Measurements from ENCODE around the gene ULK4. TPM values are rescaled to one million over a fixed set of nuclear protein-coding genes. Genes with fewer than 3 reads are reported as not detected.

The ULK4 gene
- total RNA-seq, 1 experiment from 2014 or later, result 14.3 TPM

DNA sequence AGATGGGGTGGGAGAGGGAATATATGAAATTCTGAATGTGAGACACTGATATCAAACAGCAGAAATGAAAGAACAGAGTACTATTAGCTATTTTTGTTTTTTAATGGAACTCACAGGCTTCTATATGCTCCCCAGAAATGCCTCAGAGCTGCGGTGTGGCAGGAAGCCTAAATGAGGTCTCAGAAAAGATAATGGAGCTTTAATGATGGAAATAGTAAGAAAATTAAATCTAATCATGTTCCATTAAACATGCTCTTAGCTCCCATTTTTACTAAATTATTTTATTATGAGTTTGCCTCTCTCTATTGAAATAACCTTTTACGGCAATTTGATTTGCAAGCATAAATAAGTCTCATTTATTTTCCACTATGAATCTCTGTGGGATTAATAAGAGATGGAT lies 378.9 kb downstream of the ULK4 start:
- CTCF ChIA-PET, result no interaction called here
- POLR2A ChIA-PET, result no interaction called here
- Histone ChIP-seq H3K9me3 (ENCODE audit: control insufficient read depth, insufficient read depth, low read depth, low read length) (no peaks in the 10 kb centered on the region), H3K27me3 (ENCODE audit: control insufficient read depth, insufficient read depth, low read length) (no peaks in the 10 kb centered on the region), H3K4me3 (ENCODE audit: low read depth in 2 of 2, low read length in 2 of 2) (no peak overlapping the region), H3K4me1 (ENCODE audit: control insufficient read depth, insufficient read depth, low read length) (no peaks in the 10 kb centered on the region), H3K27ac (ENCODE audit: low read length) (no peak overlapping the region), H3K36me3 (ENCODE audit: control insufficient read depth, insufficient read depth, low read length) (no peaks in the 10 kb centered on the region)
- TF ChIP-seq, protein P1, sequence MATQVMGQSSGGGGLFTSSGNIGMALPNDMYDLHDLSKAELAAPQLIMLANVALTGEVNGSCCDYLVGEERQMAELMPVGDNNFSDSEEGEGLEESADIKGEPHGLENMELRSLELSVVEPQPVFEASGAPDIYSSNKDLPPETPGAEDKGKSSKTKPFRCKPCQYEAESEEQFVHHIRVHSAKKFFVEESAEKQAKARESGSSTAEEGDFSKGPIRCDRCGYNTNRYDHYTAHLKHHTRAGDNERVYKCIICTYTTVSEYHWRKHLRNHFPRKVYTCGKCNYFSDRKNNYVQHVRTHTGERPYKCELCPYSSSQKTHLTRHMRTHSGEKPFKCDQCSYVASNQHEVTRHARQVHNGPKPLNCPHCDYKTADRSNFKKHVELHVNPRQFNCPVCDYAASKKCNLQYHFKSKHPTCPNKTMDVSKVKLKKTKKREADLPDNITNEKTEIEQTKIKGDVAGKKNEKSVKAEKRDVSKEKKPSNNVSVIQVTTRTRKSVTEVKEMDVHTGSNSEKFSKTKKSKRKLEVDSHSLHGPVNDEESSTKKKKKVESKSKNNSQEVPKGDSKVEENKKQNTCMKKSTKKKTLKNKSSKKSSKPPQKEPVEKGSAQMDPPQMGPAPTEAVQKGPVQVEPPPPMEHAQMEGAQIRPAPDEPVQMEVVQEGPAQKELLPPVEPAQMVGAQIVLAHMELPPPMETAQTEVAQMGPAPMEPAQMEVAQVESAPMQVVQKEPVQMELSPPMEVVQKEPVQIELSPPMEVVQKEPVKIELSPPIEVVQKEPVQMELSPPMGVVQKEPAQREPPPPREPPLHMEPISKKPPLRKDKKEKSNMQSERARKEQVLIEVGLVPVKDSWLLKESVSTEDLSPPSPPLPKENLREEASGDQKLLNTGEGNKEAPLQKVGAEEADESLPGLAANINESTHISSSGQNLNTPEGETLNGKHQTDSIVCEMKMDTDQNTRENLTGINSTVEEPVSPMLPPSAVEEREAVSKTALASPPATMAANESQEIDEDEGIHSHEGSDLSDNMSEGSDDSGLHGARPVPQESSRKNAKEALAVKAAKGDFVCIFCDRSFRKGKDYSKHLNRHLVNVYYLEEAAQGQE (IDR thresholded peaks at IDR 0.05; ENCODE audit: insufficient read depth in 1 of 2, low read depth in 2 of 2, low read length in 1 of 2), result no peak
- TF ChIP-seq TCF7L2 (IDR thresholded peaks at IDR 0.05; ENCODE audit: low read depth, low read length) (no peak), POLR2AphosphoS5 (IDR thresholded peaks at IDR 0.05; ENCODE audit: low read depth, low read length) (no peak), SIN3A (IDR thresholded peaks at IDR 0.05; ENCODE audit: borderline replicate concordance, insufficient read depth, low read depth, low read length) (no peak)
- TF ChIP-seq, protein P2, sequence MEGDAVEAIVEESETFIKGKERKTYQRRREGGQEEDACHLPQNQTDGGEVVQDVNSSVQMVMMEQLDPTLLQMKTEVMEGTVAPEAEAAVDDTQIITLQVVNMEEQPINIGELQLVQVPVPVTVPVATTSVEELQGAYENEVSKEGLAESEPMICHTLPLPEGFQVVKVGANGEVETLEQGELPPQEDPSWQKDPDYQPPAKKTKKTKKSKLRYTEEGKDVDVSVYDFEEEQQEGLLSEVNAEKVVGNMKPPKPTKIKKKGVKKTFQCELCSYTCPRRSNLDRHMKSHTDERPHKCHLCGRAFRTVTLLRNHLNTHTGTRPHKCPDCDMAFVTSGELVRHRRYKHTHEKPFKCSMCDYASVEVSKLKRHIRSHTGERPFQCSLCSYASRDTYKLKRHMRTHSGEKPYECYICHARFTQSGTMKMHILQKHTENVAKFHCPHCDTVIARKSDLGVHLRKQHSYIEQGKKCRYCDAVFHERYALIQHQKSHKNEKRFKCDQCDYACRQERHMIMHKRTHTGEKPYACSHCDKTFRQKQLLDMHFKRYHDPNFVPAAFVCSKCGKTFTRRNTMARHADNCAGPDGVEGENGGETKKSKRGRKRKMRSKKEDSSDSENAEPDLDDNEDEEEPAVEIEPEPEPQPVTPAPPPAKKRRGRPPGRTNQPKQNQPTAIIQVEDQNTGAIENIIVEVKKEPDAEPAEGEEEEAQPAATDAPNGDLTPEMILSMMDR (IDR thresholded peaks at IDR 0.05), result no peak
- no peak for DNase-seq (ENCODE audit: low read depth, low spot score)
- no peak for ATAC-seq
- intact Hi-C loops (cut with micrococcal nuclease; ENCODE audit: unreplicated experiment), result no loop called here
- BruUV-seq (replicated peaks), result no TSS peak
- in situ Hi-C loops (cut with HindIII; ENCODE audit: low pct_unique_long_range_greater_than_20kb, low sequenced_read_pairs), result no loop called here

DNA sequence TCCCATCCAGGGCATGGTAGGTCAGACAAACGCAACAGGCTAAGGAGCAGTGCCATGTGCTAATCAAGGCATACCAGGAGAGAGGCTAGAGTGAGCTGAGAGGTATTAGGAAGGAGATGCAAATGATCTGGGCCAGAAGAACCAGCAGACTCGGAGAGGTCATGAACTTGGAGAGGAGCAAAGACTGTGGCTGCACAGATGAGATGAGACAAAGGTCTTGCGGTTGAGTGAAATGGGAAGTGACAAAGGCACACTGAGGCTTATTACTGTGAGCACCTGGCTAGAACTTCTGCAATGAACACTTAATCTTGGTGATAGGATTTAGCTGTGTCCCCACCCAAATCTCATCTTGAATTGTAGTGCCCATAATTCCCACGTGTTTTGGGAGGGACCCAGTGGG lies 380.2 kb downstream of the ULK4 start:
- ChIA-PET CTCF (no interaction called here), POLR2A (no interaction called here)
- H3K9me3 ChIP-seq (ENCODE audit: control insufficient read depth, insufficient read depth, low read depth, low read length), result no peaks in the 10 kb centered on the region
- no peak for DNase-seq (ENCODE audit: low read depth, low spot score)
- no peak for ATAC-seq
- in situ Hi-C loops (cut with HindIII; ENCODE audit: low pct_unique_long_range_greater_than_20kb, low sequenced_read_pairs), result no loop called here
- intact Hi-C loops (cut with micrococcal nuclease; ENCODE audit: unreplicated experiment), result no loop called here
- no peaks in the 10 kb centered on the region for H3K27me3 ChIP-seq (ENCODE audit: control insufficient read depth, insufficient read depth, low read length)
- BruUV-seq (replicated peaks), result no TSS peak
- H3K4me1 ChIP-seq (ENCODE audit: control insufficient read depth, insufficient read depth, low read length), result no peaks in the 10 kb centered on the region
- TF ChIP-seq, protein P2 (IDR thresholded peaks at IDR 0.05), result no peak
- H3K27ac ChIP-seq (ENCODE audit: low read length), result no peak overlapping the region
- no peaks in the 10 kb centered on the region for H3K36me3 ChIP-seq (ENCODE audit: control insufficient read depth, insufficient read depth, low read length)
- H3K4me3 ChIP-seq (ENCODE audit: low read depth in 2 of 2, low read length in 2 of 2), result no peak overlapping the region
